Caco-2 (cell line): ENCODE results near the gene AGPAT3. TPM values are rescaled to one million over a fixed set of nuclear protein-coding genes. Genes with fewer than 3 reads are reported as not detected.

Experiments used
- BruUV-seq: library from RNA; stranded (reverse); fragments of 400-500 nt; replicated peaks from 2 replicates; lab custom pipeline; 2021; lab: Mats Ljungman, UMichigan
- CTCF ChIA-PET: fragments of 300-600 bp; sonication (Branson Sonifier 250); formaldehyde crosslinking; loops from one replicate; lab custom pipeline; 2022; ENCODE audit warnings: antibody characterized with exemption; lab: Charles Lee
- POLR2A ChIA-PET: fragments of 300-600 bp; sonication (Branson Sonifier 250); formaldehyde crosslinking; loops from one replicate; lab custom pipeline; 2022; ENCODE audit warnings: antibody characterized with exemption; lab: Charles Lee
- DNase-seq, 2 experiments: peaks; one replicate each; pipeline versions ENCODE4 v3.0.0 to v3.0.0-alpha.2; 2020 to 2022
- H3K27me3 ChIP-seq: replicated peaks from 2 replicates; pipeline ENCODE4 v1.6.0; 2011; ENCODE audit warnings: low read length; ENCODE audit not compliant: control insufficient read depth, insufficient read depth
- H3K36me3 ChIP-seq: 2 replicates; pipeline ENCODE4 v1.5.1; 2011; ENCODE audit warnings: low read length; ENCODE audit not compliant: control insufficient read depth, insufficient read depth
- H3K4me1 ChIP-seq: fragments of 250-450 bp; sonication (Bioruptor Pico); 2 replicates; pipeline ENCODE4 v1.5.1; 2020; ENCODE audit warnings: mild to moderate bottlenecking
- H3K4me3 ChIP-seq: 2 replicates; pipeline ENCODE4 v1.5.1; 2011; ENCODE audit warnings: low read depth, mild to moderate bottlenecking, control low read depth, low read length
- H3K9me3 ChIP-seq: fragments of 250-450 bp; sonication (Bioruptor Pico); 2 replicates; pipeline ENCODE4 v1.5.1; 2020; ENCODE audit warnings: mild to moderate bottlenecking, moderate library complexity
- H3K27ac Mint-ChIP-seq: one replicate; pipeline ENCODE4 v1.8.0; 2022; ENCODE audit warnings: mixed read lengths; ENCODE audit not compliant: unreplicated experiment
- H3K27me3 Mint-ChIP-seq: one replicate; pipeline ENCODE4 v1.8.0; 2022; ENCODE audit warnings: mixed read lengths; ENCODE audit not compliant: insufficient read depth, unreplicated experiment
- H3K36me3 Mint-ChIP-seq: one replicate; pipeline ENCODE4 v1.8.0; 2022; ENCODE audit warnings: mild to moderate bottlenecking, mixed read lengths; ENCODE audit not compliant: insufficient read depth, unreplicated experiment
- H3K4me1 Mint-ChIP-seq: one replicate; pipeline ENCODE4 v1.8.0; 2022; ENCODE audit warnings: low read depth, mixed read lengths; ENCODE audit not compliant: unreplicated experiment
- H3K4me3 Mint-ChIP-seq: one replicate; pipeline ENCODE4 v1.8.0; 2022; ENCODE audit warnings: mild to moderate bottlenecking, moderate library complexity, mixed read lengths; ENCODE audit not compliant: unreplicated experiment
- H3K9me3 Mint-ChIP-seq: one replicate; pipeline ENCODE4 v1.8.0; 2022; ENCODE audit warnings: mixed read lengths; ENCODE audit not compliant: unreplicated experiment
- intact Hi-C: fragments of 100-400 bp; cut with micrococcal nuclease; formaldehyde crosslinking; loops from one replicate; pipeline ENCODE4 v1.10.0; 2022; ENCODE audit not compliant: unreplicated experiment
- total RNA-seq: library from RNA; stranded (reverse); gene quantifications from 2 replicates; pipeline ENCODE4 v1.2.3, GENCODE V29; 2022
- TF ChIP-seq, protein P1 (sequence below), 2 experiments: fragments of 200-600 bp in 1 of 2; IDR thresholded peaks; 1 replicate in 1 of 2; 2 replicates in 1 of 2; pipeline versions ENCODE4 v1.5.1 to v1.8.0; 2011 to 2022; ENCODE audit warnings: antibody characterized with exemption in 1 of 2, control low read depth in 1 of 2, inconsistent platforms in 1 of 2, low read depth in 1 of 2, low read length in 1 of 2, mild to moderate bottlenecking in 1 of 2, moderate library complexity in 1 of 2; ENCODE audit not compliant: insufficient read depth in 1 of 2, severe bottlenecking in 1 of 2, unreplicated experiment in 1 of 2

Gene AGPAT3
- total RNA-seq, 1 experiment from 2014 or later: 61.8 TPM

DNA sequence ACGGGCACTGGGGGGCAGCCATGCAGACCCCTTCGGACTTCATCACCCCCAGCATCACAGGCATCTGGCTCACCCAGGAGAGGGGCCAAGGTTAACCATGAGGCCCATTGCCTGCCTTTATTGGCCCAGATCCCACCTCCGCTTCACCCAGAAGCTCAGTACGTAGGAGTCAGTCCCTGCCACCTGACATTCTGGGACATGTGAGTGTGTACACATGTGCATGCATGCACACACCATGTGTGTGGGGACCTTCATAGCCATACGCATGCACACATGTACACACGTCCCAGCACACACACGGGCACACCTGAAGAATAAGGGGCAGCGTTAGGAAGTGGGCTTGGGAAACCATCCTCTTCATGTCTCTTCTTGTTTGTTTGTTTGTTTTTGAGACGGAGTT, 123.0 kb downstream of the AGPAT3 start:
- Mint-ChIP-seq H3K27me3 (no peaks in the 10 kb centered on the region), H3K9me3 (no peaks in the 10 kb centered on the region), H3K27ac (no peak overlapping the region), H3K4me3 (no peak overlapping the region), H3K36me3 (peaks cover 17% of the 10 kb centered on the region), H3K4me1 (no peaks in the 10 kb centered on the region)
- POLR2A ChIA-PET: no interaction called here
- no peaks in the 10 kb centered on the region for H3K4me1 ChIP-seq
- TF ChIP-seq, protein P1, sequence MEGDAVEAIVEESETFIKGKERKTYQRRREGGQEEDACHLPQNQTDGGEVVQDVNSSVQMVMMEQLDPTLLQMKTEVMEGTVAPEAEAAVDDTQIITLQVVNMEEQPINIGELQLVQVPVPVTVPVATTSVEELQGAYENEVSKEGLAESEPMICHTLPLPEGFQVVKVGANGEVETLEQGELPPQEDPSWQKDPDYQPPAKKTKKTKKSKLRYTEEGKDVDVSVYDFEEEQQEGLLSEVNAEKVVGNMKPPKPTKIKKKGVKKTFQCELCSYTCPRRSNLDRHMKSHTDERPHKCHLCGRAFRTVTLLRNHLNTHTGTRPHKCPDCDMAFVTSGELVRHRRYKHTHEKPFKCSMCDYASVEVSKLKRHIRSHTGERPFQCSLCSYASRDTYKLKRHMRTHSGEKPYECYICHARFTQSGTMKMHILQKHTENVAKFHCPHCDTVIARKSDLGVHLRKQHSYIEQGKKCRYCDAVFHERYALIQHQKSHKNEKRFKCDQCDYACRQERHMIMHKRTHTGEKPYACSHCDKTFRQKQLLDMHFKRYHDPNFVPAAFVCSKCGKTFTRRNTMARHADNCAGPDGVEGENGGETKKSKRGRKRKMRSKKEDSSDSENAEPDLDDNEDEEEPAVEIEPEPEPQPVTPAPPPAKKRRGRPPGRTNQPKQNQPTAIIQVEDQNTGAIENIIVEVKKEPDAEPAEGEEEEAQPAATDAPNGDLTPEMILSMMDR (IDR thresholded peaks at IDR 0.05; ENCODE audit: insufficient read depth in 1 of 2, low read depth in 1 of 2, low read length in 1 of 2, severe bottlenecking in 1 of 2, unreplicated experiment in 1 of 2): no peak
- CTCF ChIA-PET: no interaction called here
- no TSS peak for BruUV-seq
- no peak for DNase-seq
- no peaks in the 10 kb centered on the region for H3K9me3 ChIP-seq
- intact Hi-C loops: no loop called here
- no peak overlapping the region for H3K4me3 ChIP-seq
- no peaks in the 10 kb centered on the region for H3K27me3 ChIP-seq
- H3K36me3 ChIP-seq: no peaks in the 10 kb centered on the region

DNA sequence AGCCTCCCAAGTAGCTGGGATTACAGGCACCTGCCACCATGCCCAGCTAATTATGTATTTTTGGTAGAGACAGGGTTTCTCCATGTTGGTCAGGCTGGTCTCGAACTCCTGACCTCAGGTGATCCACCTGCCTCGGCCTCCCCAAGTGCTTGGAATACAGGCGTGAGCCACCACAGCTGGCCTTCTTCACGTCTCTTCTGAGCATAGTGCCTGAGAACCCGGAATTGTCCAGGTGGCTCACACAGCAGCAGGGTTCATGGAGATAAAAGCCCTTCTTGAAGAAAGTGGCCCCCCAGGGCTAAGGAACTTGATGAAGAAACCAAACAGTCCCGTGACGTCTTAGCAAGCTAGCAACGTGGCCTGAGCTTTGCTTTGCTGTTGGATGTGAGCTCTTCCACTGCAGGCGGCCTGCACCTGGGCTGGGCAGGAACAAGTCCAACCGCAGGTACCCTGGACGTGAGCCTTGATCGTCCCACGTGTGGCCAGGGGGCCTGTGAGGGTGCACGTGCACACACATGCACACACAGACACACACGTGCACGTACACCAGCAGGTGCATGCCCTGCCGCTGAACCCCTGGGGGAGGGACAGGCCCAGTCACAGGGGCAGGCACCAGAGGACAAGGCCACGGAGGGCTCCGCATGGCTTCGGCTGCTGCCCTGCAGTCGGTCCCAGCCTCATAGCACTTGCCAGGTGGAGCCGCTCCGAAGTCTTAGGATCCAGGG, 123.6 kb downstream of the AGPAT3 start:
- Mint-ChIP-seq H3K27ac (no peak overlapping the region), H3K27me3 (no peaks in the 10 kb centered on the region), H3K36me3 (peaks cover 17% of the 10 kb centered on the region), H3K4me1 (no peaks in the 10 kb centered on the region), H3K9me3 (no peaks in the 10 kb centered on the region), H3K4me3 (no peak overlapping the region)
- CTCF ChIA-PET: no interaction called here
- BruUV-seq: no TSS peak
- intact Hi-C loops: no loop called here
- Histone ChIP-seq H3K4me3 (no peak overlapping the region), H3K4me1 (no peaks in the 10 kb centered on the region; the same call in 1 of the 2 replicates), H3K36me3 (no peaks in the 10 kb centered on the region), H3K9me3 (no peaks in the 10 kb centered on the region), H3K27me3 (no peaks in the 10 kb centered on the region)
- POLR2A ChIA-PET: no interaction called here
- no peak for DNase-seq
- TF ChIP-seq, protein P1 (IDR thresholded peaks at IDR 0.05; ENCODE audit: insufficient read depth in 1 of 2, low read depth in 1 of 2, low read length in 1 of 2, severe bottlenecking in 1 of 2, unreplicated experiment in 1 of 2): no peak

DNA sequence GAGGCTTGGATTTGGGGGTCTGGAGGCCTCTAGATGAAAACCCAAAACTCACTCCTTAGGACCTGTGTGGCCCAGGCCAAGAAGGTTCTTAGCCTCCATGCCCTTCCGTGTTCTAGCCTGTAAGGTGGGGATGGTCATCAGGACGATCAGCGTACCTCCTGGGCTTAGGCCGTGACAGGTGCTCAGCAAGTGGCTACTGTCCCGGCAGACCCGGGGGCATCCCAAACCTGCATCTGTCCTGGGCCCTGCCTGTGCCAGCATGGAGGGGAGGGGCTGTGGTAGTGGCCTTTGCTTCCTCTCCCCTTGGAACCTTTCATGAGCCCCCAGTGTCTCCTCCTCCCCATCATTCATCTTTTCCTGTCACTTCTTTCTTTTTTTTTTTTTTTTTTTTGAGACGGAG, 124.4 kb downstream of the AGPAT3 start:
- H3K27me3 ChIP-seq: no peaks in the 10 kb centered on the region
- ChIA-PET POLR2A (no interaction called here), CTCF (no interaction called here)
- H3K36me3 ChIP-seq: no peaks in the 10 kb centered on the region
- H3K4me3 ChIP-seq: no peak overlapping the region
- Mint-ChIP-seq H3K4me1 (no peaks in the 10 kb centered on the region), H3K9me3 (no peaks in the 10 kb centered on the region), H3K36me3 (peaks cover 17% of the 10 kb centered on the region), H3K27ac (no peak overlapping the region), H3K4me3 (no peak overlapping the region), H3K27me3 (no peaks in the 10 kb centered on the region)
- no peak for DNase-seq
- no peaks in the 10 kb centered on the region; the same call in 1 of the 2 replicates for H3K4me1 ChIP-seq
- BruUV-seq: no TSS peak
- no peaks in the 10 kb centered on the region for H3K9me3 ChIP-seq
- TF ChIP-seq, protein P1 (IDR thresholded peaks at IDR 0.05; ENCODE audit: insufficient read depth in 1 of 2, low read depth in 1 of 2, low read length in 1 of 2, severe bottlenecking in 1 of 2, unreplicated experiment in 1 of 2): no peak
- intact Hi-C loops: no loop called here
